ENCODE results near the gene PODN. TPM values are rescaled to one million over a fixed set of nuclear protein-coding genes. Genes with fewer than 3 reads are reported as not detected.

The PODN gene
- total and polyA plus RNA-seq, 2 experiments from 2014 or later = 3.9 to 9.2 TPM

DNA sequence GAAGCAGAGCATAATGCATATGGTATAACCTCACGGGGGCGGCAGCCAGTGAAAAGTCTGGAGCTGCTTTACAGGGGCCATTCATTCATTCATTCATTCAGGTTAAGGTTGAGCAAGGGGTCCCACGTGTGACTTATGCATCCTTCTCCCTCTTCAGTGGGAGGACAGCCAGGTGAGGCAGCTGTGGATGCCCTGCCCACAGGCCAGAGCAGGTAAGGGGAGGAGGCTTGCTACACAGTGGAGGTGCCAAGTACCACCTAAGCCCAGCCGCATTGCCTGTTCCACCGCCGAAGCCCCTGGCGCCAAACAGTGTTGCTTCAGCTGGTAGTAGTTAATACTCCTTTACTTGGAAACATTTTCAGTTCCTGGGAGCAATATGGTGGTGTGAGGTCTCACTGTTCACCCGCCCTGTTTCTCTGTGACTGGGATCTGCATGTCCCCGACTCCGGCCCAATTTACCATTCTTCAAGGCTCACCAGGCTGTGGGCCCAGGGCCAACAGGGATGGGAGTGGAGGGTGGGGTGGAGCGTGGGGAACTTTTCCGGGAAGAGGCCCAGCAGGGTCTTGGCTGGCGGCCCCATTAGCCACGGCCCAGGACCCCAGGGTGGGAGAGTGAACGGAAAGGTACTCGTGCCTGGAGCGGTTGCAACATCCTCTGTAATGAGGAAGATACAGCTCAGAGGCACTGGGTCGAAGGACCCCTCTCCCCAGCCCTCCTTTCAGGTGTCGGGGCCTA lies 722 bp upstream of the PODN start:
- peak overlapping the region; percentile 51 for H2AFZ ChIP-seq
- no peaks in the 10 kb centered on the region for H3K79me2 ChIP-seq
- peak overlapping the region; percentile 11 for H3K27ac ChIP-seq
- peak overlapping the region; percentile 99 for H3K4me2 ChIP-seq
- no peaks in the 10 kb centered on the region for H3K36me3 ChIP-seq (replicated peaks; ENCODE audit: insufficient read depth, low read depth)
- peaks cover 19% of the 10 kb centered on the region for H3K4me1 ChIP-seq (ENCODE audit: insufficient read depth)
- H4K20me1 ChIP-seq (ENCODE audit: insufficient read depth, poor library complexity, severe bottlenecking) = no peaks in the 10 kb centered on the region
- peak overlapping the region; percentile 68 for H3K4me3 ChIP-seq
- no peaks in the 10 kb centered on the region for H3K9me3 ChIP-seq (ENCODE audit: low read depth)
- 42% methylated on average over 19 of the region's 19 CpGs for WGBS (ENCODE audit: low lambda C conversion rate, missing lambda C conversion rate)
- TF ChIP-seq, protein P1, sequence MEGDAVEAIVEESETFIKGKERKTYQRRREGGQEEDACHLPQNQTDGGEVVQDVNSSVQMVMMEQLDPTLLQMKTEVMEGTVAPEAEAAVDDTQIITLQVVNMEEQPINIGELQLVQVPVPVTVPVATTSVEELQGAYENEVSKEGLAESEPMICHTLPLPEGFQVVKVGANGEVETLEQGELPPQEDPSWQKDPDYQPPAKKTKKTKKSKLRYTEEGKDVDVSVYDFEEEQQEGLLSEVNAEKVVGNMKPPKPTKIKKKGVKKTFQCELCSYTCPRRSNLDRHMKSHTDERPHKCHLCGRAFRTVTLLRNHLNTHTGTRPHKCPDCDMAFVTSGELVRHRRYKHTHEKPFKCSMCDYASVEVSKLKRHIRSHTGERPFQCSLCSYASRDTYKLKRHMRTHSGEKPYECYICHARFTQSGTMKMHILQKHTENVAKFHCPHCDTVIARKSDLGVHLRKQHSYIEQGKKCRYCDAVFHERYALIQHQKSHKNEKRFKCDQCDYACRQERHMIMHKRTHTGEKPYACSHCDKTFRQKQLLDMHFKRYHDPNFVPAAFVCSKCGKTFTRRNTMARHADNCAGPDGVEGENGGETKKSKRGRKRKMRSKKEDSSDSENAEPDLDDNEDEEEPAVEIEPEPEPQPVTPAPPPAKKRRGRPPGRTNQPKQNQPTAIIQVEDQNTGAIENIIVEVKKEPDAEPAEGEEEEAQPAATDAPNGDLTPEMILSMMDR (IDR thresholded peaks at IDR 0.05; ENCODE audit: poor library complexity) = no peak
- no peak for TF ChIP-seq EZH2phosphoT487 (IDR thresholded peaks at IDR 0.05; ENCODE audit: low read depth, severe bottlenecking, unreplicated experiment)
- no peak for TF ChIP-seq EZH2 (IDR thresholded peaks at IDR 0.05; ENCODE audit: borderline replicate concordance)
- no peak for DNase-seq (ENCODE audit: low spot score)
- no peaks in the 10 kb centered on the region for H3K9me2 ChIP-seq (replicated peaks; ENCODE audit: insufficient read depth)
- peaks cover 57% of the 10 kb centered on the region for H3K27me3 ChIP-seq

DNA sequence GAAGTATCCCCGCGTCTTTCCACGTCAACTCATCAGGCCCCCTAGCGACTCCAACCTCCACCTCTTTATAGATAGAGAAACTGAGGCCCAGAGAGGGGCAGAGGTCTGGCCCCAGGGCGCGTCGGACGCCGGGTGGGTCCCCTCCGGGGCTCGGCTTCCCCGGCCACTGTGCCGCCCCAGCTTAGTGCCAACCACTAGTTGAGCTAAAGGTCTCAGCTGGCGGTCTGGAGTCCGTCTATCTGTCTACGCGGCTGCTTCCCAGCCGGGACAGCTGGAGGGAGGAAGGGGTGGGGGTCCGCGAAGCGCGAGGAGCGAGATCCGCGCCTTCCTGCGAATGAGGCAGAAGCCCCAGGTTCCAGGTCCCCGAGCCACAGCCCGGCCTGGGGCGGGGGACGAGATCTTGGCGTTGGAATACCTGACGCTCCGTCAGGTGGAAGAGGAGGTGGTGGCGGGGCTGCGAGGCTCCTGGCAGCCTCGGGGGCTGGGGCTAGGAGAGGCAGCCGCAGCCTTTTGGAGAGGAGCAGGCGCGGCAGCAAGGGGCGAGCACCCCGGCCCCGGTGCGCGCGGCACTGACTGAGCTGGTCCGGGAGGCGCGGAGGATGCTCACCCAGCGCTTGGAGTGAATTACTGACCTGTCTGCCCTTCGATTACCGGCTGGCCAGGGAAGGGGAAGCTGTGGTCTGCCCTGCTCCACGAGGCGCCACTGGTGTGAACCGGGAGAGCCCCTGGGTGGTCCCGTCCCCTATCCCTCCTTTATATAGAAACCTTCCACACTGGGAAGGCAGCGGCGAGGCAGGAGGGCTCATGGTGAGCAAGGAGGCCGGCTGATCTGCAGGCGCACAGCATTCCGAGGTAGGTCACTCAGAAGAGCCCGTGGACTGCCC lies 937 bp downstream of the PODN start:
- H4K20me1 ChIP-seq (ENCODE audit: insufficient read depth, poor library complexity, severe bottlenecking) = no peaks in the 10 kb centered on the region
- H2AFZ ChIP-seq = peak overlapping the region; percentile 51
- no peak for DNase-seq (ENCODE audit: low spot score)
- TF ChIP-seq, protein P1 (IDR thresholded peaks at IDR 0.05; ENCODE audit: poor library complexity) = no peak
- TF ChIP-seq EZH2 (IDR thresholded peaks at IDR 0.05; ENCODE audit: borderline replicate concordance) (no peak), EZH2phosphoT487 (IDR thresholded peaks at IDR 0.05; ENCODE audit: low read depth, severe bottlenecking, unreplicated experiment) (no peak)
- no peaks in the 10 kb centered on the region for H3K79me2 ChIP-seq
- no peak overlapping the region for H3K27ac ChIP-seq
- 16% methylated on average over 61 of the region's 61 CpGs for WGBS (ENCODE audit: low lambda C conversion rate, missing lambda C conversion rate)
- H3K4me1 ChIP-seq (ENCODE audit: insufficient read depth) = peaks cover 15% of the 10 kb centered on the region
- H3K36me3 ChIP-seq (replicated peaks; ENCODE audit: insufficient read depth, low read depth) = no peaks in the 10 kb centered on the region
- H3K27me3 ChIP-seq = peaks cover 57% of the 10 kb centered on the region
- H3K9me3 ChIP-seq (ENCODE audit: low read depth) = no peaks in the 10 kb centered on the region
- no peaks in the 10 kb centered on the region for H3K9me2 ChIP-seq (replicated peaks; ENCODE audit: insufficient read depth)
- H3K4me2 ChIP-seq = peak overlapping the region; percentile 99
- peak overlapping the region; percentile 68 for H3K4me3 ChIP-seq

DNA sequence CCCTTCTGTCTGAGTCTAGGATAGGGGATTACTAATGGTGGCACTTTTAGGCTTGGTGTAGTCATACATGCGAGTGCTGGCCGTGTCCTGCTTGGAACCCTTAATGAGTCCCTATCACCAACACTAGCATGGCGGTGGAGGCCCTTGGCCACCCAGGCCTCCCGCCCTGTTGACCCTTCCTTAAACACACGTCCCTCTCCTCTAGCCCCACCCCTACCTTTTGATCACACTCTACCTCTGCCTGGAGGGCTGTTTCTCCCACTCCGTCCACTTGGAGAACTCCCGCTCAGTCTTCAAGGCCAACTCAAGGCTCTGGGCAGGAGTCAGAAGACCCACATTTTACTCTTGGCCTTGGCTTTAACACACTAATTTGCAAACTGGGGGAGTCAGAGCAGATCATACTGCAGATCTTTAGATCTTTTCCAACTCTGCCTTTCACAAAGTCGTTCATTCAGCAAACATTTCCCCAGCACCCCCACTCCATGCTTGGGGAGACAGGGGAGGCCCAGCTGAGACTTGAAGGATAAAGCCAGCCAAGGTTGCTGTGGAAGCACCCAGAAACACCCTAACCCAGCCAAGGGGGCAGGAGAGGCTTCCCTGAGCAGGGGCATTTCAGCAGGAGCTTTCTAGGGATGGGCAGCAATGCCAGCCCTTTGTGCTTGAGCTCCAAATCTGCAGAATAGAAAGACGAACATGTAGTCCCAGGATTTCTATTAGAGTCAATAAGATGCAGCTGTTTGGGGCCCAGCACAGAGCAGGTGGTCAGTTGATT lies 1.9 kb downstream of the PODN start:
- H3K27me3 ChIP-seq = peaks cover 51% of the 10 kb centered on the region

More for the DNA sequence above, 1.9 kb downstream of the PODN start:
- TF ChIP-seq EZH2phosphoT487 (IDR thresholded peaks at IDR 0.05; ENCODE audit: low read depth, severe bottlenecking, unreplicated experiment) (no peak), EZH2 (IDR thresholded peaks at IDR 0.05; ENCODE audit: borderline replicate concordance) (no peak)
- TF ChIP-seq, protein P1 (IDR thresholded peaks at IDR 0.05; ENCODE audit: poor library complexity) = no peak
- Histone ChIP-seq H2AFZ (no peak overlapping the region), H3K79me2 (no peaks in the 10 kb centered on the region), H3K27ac (no peak overlapping the region), H3K9me3 (ENCODE audit: low read depth) (no peaks in the 10 kb centered on the region), H3K4me1 (ENCODE audit: insufficient read depth) (peaks cover 15% of the 10 kb centered on the region), H3K9me2 (replicated peaks; ENCODE audit: insufficient read depth) (no peaks in the 10 kb centered on the region), H3K4me3 (no peak overlapping the region), H3K36me3 (replicated peaks; ENCODE audit: insufficient read depth, low read depth) (no peaks in the 10 kb centered on the region), H3K4me2 (no peak overlapping the region), H4K20me1 (ENCODE audit: insufficient read depth, poor library complexity, severe bottlenecking) (no peaks in the 10 kb centered on the region)
- 94% methylated on average over 9 of the region's 9 CpGs for WGBS (ENCODE audit: low lambda C conversion rate, missing lambda C conversion rate)
- DNase-seq (ENCODE audit: low spot score) = no peak

Measured in hepatocyte (in vitro differentiated cells).